Hepatocyte (in vitro differentiated cells): Measurements from ENCODE around the gene THEM5.

Experiments used
- EZH2 ChIP-seq: fragments of 200-600 bp; sonication (generic); IDR thresholded peaks from 2 replicates; pipeline ENCODE4 v1.6.1; 2016; ENCODE audit warnings: antibody characterized with exemption, mild to moderate bottlenecking, borderline replicate concordance
- EZH2phosphoT487 ChIP-seq: fragments of 200-600 bp; sonication (generic); IDR thresholded peaks from one replicate; pipeline ENCODE4 v1.6.1; 2018; ENCODE audit warnings: antibody characterized with exemption, mild to moderate bottlenecking, low read depth, moderate library complexity; ENCODE audit not compliant: unreplicated experiment, severe bottlenecking
- TF ChIP-seq, protein P1 (sequence below): fragments of 200-600 bp; sonication (generic); IDR thresholded peaks from 2 replicates; pipeline ENCODE4 v1.5.1; 2016; ENCODE audit warnings: antibody characterized with exemption, mild to moderate bottlenecking; ENCODE audit not compliant: poor library complexity

DNA sequence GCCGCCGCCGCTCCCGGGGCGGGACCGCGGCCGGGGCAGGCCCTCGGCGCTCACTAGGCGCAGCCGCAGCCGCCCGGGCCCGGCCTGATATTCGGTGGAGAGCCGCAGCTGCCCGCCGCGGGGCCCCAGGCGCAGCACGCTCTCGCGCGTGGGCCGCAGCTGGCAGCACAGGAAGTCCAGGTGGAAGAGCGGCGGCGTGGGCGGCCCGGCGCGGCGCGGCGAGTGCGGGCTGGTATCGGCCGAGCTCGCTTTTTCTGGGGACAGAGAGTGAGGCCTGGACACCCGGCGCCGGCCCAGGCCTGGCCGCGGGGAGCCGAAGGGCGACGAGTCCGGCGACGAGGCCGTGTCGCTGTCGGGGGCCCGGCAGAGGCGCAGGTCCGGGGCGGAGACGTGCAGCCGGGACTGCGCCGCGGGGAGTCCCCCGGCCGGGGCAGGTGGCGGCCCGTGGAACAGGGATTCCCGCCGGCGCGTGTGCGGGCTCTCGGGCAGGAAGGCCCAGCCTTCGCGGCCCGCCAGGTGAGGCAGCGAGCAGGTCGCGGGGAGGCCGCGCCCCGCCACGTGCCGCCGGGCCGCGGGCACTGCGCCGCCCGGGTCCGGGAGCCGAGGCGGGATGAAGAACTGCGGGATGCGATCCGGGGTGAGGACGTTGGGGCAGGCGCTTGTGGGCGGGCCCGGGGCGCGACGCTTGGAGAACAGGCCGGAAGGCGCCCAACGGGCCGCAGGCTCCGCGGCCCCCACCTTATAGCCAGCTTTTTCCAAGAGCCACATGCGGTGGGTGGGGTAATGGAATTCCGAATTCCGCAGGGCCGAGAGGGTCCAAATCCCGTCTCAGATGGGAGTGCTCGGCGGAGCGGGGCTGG is 15.1 kb downstream of the THEM5 start:
- TF ChIP-seq EZH2phosphoT487, result peak; percentile 78
- TF ChIP-seq, protein P1, sequence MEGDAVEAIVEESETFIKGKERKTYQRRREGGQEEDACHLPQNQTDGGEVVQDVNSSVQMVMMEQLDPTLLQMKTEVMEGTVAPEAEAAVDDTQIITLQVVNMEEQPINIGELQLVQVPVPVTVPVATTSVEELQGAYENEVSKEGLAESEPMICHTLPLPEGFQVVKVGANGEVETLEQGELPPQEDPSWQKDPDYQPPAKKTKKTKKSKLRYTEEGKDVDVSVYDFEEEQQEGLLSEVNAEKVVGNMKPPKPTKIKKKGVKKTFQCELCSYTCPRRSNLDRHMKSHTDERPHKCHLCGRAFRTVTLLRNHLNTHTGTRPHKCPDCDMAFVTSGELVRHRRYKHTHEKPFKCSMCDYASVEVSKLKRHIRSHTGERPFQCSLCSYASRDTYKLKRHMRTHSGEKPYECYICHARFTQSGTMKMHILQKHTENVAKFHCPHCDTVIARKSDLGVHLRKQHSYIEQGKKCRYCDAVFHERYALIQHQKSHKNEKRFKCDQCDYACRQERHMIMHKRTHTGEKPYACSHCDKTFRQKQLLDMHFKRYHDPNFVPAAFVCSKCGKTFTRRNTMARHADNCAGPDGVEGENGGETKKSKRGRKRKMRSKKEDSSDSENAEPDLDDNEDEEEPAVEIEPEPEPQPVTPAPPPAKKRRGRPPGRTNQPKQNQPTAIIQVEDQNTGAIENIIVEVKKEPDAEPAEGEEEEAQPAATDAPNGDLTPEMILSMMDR, result no peak
- TF ChIP-seq EZH2, result peak; percentile 51
